H1 (cell line): ENCODE results near the gene RORB. TPM values are rescaled to one million over a fixed set of nuclear protein-coding genes. Genes with fewer than 3 reads are reported as not detected.

ENCODE experiments used
- CTCF ChIP-seq, 3 experiments: IDR thresholded peaks; 1 replicate in 2 of 3; 2 replicates in 1 of 3; pipeline versions ENCODE4 v1.5.1 to v1.6.1; 2011; ENCODE audit warnings: low read length in 3 of 3, mild to moderate bottlenecking in 3 of 3, inconsistent platforms in 2 of 3, low read depth in 1 of 3, moderate library complexity in 1 of 3; ENCODE audit not compliant: insufficient read depth in 1 of 3; ENCODE audit errors: control extremely low read depth in 1 of 3
- JUND ChIP-seq: IDR thresholded peaks from 2 replicates; pipeline ENCODE4 v1.6.1; 2011; ENCODE audit warnings: mild to moderate bottlenecking, improper control_type of control experiment, low read length
- KDM5A ChIP-seq: fragments of 200-600 bp; IDR thresholded peaks from 2 replicates; pipeline ENCODE4 v1.7.1; 2012; ENCODE audit warnings: mild to moderate bottlenecking, low read length, inconsistent platforms, mixed read lengths
- NRF1 ChIP-seq: IDR thresholded peaks from 2 replicates; pipeline ENCODE4 v1.6.1; 2011; ENCODE audit warnings: mild to moderate bottlenecking, low read depth, low read length, improper control_type of control experiment
- RNF2 ChIP-seq: fragments of 200-900, 300-1000 bp; sonication (generic); IDR thresholded peaks from 2 replicates; pipeline ENCODE4 v1.7.1; 2016; ENCODE audit warnings: borderline replicate concordance, low read depth, mild to moderate bottlenecking, antibody characterized with exemption, low read length; ENCODE audit not compliant: poor library complexity, severe bottlenecking; ENCODE audit errors: missing control alignments
- SRF ChIP-seq: IDR thresholded peaks from 2 replicates; pipeline ENCODE4 v1.6.1; 2011; ENCODE audit warnings: mild to moderate bottlenecking, low read depth, low read length, moderate library complexity
- SUZ12 ChIP-seq: fragments of 200-600 bp; sonication (generic); IDR thresholded peaks from 2 replicates; pipeline ENCODE4 v1.6.1; 2012; ENCODE audit warnings: mild to moderate bottlenecking, inconsistent platforms, low read length, moderate library complexity, mixed read lengths
- TAF1 ChIP-seq: IDR thresholded peaks from 2 replicates; pipeline ENCODE4 v1.6.1; 2011; ENCODE audit warnings: mild to moderate bottlenecking, low read depth, low read length
- polyA plus RNA-seq, 7 experiments: library from polyadenylated mRNA; depleted of rRNA in 3 of 7; stranded (reverse) in 5 of 7; unstranded in 2 of 7; fragments of >200 nt in 5 of 7; fragments of 200-250 nt in 2 of 7; gene quantifications; 1 replicate in 5 of 7; 2 replicates in 1 of 7; 4 replicates in 1 of 7; pipeline versions ENCODE4 v1.2.1 to v1.2.3, GENCODE V29; 2011 to 2013; ENCODE audit warnings: missing spikeins in 2 of 7, mixed read lengths in 2 of 7
- total RNA-seq: library from RNA; stranded (reverse); fragmentation: NEBNext Ultra II Directional; extraction: Animal tissue kit (Norgen Biotek cat#: 25700); gene quantifications from 2 replicates; pipeline ENCODE4 v1.2.1, GENCODE V29; 2021

The RORB gene
- total and polyA plus RNA-seq, 2 of the 8 experiments (the other 6 are each of a cell fraction or from before 2014, with no cell fraction given): 2.3 to 7.1 TPM

DNA sequence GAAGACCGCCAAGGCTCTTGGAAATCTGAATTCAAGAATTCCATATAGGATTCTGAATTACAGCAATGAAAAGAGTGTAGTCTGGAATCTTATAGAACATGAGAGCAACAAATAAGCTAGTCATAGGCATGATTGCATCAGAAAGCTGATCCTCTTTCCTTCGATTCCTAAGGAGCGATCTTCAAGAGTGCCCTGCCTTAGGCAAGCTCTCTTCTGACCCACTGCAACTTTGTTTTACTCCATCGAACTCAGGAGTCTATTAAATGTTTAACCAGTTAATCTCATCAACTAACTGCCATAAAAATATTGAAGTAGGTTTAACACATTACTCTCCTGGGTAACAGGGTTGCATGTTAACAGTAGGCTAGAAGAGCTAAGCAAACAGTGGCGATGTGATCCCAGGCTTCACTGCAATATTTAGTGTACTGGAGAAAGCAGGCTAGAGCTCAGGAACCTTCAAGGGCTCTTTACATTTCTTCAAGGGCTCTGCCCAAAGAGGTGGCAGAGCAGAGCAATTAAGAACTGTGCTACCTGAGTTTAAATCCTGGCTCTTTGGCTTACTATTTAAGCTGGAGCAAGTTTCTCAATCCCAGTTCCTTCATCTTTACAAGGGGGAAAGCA, 146.3 kb downstream of the RORB start (continued):
- TF ChIP-seq KDM5A (no peak), JUND (no peak), SRF (no peak), TAF1 (no peak), RNF2 (no peak), SUZ12 (no peak), CTCF (IDR thresholded peaks at IDR 0.05; ENCODE audit: control extremely low read depth in 1 of 3, insufficient read depth in 1 of 3, low read depth in 1 of 3, low read length in 3 of 3) (no peak), NRF1 (no peak)
- TF ChIP-seq, all 59 proteins: peak for 0
